Hepatocyte (in vitro differentiated cells): ENCODE measurements around the gene FAM170B.

Source experiments
- CTCF ChIP-seq: fragments of 200-600 bp; sonication (generic); IDR thresholded peaks from 2 replicates; pipeline ENCODE4 v1.5.1; 2016; ENCODE audit warnings: antibody characterized with exemption, mild to moderate bottlenecking; ENCODE audit not compliant: poor library complexity
- EZH2 ChIP-seq: fragments of 200-600 bp; sonication (generic); IDR thresholded peaks from 2 replicates; pipeline ENCODE4 v1.6.1; 2016; ENCODE audit warnings: antibody characterized with exemption, mild to moderate bottlenecking, borderline replicate concordance
- EZH2phosphoT487 ChIP-seq: fragments of 200-600 bp; sonication (generic); IDR thresholded peaks from one replicate; pipeline ENCODE4 v1.6.1; 2018; ENCODE audit warnings: antibody characterized with exemption, mild to moderate bottlenecking, low read depth, moderate library complexity; ENCODE audit not compliant: unreplicated experiment, severe bottlenecking

GRCh38 chr10:49177391-49178355 lies 43.9 kb upstream of the FAM170B start:
- no peak for TF ChIP-seq CTCF
- no peak for TF ChIP-seq EZH2
- TF ChIP-seq EZH2phosphoT487: no peak
